GM21367 (cell line): ENCODE data around the gene MICALL1.

Experiments used
- ATAC-seq: cut with Tn5 transposase; IDR thresholded peaks from one replicate; pipeline ENCODE4 v1.9.1; 2021; ENCODE audit not compliant: unreplicated experiment

The MICALL1 gene

GRCh38 chr22:37904572-37905533, 1.2 kb upstream of the MICALL1 start:
- ATAC-seq: no peak

DNA sequence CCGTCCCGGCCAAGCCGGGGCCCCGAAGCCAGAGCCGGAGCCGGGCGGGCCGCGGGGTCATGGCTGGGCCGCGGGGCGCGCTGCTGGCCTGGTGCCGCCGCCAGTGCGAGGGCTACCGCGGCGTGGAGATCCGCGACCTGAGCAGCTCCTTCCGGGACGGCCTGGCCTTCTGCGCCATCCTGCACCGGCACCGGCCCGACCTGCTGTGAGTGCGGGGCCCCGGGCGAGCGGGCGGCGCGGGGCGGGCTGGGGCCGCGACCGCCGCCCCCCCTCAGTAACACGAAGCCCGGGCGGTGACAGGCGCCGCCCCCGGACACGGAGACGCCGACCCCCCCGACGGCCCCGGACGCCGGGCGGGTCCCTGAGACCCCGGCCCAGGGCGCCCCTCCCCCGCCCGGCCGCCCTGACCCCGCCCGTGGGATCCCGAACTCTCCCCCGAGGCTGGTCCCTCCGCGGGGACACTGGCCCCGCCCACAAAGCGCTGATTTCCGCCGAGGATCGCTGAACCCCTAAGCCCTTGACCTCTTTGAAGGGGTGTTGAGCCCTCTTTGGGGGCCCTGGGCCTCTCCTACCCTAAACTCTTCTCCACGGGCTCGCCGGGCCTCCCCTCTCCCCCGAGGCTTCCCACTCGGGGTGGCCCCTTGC, 389 bp downstream of the MICALL1 start:
- ATAC-seq: peak; percentile 22

DNA sequence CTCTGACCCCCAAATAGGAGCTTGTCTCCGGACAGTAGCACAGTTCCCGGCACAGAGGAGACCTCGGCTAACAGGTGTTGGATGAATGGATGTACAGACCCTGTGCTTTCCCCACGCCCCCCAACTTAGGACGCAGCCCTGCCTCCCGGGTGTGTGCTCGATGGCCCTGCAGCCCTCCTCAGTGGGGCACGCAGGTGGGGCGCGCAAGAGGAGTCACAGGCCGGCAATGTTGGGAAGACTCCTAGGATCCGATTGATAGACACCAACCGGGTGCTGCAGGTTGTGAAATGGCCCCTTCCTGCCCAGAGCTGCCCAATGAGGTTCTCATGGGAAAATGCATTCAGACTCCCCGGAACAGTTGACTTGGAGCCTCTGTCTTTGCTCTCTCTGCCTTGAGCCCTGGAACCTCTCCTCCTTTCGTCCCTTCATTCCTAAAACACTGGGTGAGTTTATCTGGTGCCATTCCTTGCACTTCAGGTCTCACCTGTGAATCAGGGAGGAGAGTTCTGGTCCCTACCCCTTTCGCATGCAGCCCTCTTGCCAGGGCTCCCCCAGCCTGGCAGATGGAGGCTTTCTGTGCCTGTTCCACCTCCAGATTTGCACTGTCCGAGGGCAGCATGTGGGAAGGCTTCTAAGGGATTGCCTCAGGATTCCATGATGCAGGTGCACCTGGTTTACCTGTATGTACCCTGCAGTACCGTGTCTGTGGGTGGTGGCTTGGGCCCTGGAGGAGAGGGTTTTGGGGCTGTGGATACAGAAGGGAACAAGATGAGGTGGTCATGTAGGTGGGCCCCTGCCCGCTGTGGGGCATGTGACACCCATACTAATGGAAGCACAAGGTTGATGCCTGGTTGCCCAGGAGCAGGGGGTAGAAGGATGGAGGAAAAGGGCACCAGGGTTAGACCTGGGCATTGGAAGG, 1.2 kb downstream of the MICALL1 start:
- no peak for ATAC-seq

DNA sequence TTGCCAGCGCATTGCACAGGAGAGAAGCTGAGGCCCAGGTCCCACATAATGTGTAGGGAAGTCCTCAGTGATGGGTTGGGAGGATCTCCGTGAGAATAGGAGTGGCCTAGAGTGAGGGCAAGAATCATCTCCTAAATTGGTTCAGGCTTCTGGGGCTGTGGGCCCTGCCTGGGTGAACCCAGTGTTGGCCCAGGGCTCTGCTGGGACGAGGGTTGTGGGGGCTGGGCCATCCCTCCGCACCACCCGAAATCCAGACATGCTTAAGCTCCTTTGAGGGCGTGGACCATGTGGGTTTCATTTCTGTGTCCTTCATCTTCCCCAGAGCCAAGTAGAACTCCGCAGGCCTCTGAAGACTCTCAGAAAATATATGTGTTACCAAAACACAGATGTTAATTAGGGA, 3.7 kb downstream of the MICALL1 start:
- no peak for ATAC-seq

GRCh38 chr22:37910890-37911672, 5.0 kb downstream of the MICALL1 start:
- ATAC-seq: no peak

DNA sequence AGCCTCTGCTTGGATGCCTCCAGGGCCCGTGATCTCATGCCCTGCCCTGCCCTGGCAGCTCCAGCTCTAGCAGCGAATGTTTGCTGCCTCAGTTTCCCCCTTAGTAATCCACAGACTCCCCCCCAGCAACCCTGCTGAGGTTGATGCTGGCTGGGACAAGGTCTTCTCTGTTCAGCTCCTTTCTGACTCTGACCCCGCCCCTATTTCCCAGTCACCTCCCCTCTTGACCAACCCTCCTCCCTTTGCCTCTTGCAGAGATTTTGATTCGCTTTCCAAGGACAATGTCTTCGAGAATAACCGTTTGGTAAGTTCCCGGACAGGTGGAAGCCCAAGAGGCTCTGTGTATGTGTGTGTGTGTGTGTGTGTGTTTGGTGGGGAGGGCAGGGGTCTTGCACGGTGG, 5.6 kb downstream of the MICALL1 start:
- ATAC-seq: no peak

GRCh38 chr22:37912171-37912570, 6.1 kb downstream of the MICALL1 start:
- no peak for ATAC-seq

DNA sequence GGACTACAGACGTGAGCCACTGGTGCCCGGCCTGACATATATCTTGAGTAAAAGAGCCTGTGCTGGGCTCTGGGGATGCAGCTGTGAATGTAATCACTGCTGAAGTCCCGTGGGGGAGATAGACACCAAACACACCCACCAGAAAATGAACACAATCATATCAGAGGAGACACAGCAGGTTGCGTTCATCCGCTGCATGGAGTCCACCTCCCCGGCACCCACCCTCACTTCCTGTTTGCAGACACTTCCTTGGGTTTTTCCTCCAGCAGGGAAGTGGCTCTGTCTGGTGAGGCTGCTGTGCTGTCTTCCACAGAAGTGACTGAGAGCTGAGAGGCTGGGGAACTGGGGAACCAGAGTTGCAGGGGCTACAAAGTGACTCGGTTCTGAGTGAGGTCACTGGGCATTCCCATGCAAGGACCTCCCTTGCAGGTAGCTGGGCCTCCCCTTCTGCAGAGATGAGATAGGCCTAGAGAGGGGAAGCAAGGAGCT, 7.2 kb downstream of the MICALL1 start:
- ATAC-seq: no peak

DNA sequence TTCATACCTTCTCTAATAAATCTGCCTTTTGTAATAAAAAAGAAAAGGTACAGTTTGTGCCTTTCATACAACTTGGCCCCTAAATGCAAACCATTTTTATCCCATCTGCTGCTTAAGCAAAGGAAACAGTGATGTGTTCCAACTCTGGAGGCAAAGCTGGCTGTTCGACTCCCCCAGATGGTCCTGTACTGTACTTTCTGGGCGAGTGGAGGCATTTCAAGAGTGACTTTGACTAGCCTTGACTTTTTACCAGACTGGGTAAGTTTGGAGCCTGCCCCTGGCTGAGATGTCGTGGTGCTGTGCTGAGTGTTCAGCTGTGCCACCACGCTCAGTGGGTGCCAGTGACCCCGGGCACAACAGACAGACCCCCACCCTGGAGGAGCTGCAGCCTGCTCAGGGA, 10.2 kb downstream of the MICALL1 start:
- ATAC-seq: no peak

DNA sequence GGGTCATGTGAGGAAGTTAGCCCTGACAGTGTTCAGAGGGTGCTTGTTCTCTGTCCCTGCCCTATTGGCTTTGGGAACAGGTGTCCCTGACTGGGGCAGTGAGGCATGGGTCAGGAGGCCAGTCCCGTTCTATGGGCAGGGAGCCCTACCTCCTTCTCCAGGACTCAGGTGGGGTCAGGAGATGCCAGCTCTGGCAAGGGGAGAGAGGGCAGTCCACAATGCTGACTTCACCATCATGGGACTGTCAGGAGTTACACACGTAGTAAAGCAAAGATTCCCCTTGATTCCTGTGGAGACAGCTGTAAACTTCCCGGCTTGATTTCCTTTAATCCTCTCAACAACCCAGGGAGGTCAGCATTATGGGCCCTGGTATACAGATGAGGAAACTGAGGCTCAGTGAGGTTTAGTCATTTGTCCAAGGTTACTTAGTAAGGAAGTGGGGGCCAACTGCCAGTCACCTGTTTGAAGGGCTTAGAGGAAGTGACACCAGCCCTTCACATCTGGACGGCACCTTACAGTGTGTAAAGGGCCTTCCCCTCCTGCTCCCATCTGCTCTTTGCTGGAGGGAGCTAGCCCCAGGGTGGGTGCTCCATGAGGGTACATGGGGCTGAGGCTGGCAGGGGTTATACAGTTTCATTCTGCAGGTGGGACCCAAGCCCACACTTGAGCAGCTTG, 11.9 kb downstream of the MICALL1 start:
- no peak for ATAC-seq

DNA sequence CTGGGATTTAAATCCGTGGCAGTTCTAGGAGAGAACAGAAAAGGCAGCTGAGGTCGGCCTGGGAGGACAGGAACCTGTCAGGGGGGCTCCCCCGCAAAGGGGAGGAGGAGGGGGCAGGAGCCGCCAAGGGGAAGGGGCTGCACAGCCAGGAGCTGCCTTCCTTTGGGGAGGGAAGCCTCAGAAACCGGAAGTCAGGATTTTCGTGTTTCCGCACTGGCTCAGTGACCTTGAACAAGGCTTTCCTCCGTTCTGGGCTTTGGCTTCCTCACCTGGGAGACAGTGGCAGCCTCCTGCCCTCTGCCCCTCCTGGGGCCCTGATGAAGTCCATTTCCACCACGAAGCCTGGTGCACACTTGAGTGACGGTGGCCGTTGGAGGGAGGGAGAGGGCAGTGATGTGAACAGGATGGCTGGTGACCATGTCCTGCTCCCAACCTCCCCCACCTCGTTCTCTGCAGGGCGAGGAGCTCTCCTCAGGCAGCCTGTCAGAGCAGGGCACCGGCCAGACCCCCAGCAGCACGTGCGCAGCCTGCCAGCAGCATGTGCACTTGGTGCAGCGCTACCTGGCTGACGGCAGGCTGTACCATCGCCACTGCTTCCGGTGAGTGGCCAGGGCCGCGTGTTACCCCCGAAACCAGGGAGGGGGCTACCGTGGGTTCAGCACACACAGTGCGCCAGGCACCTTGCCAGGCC, 12.6 kb downstream of the MICALL1 start:
- ATAC-seq: no peak

GRCh38 chr22:37920126-37920525, 14.0 kb downstream of the MICALL1 start:
- no peak for ATAC-seq

GRCh38 chr22:37922191-37922590, 16.1 kb downstream of the MICALL1 start:
- no peak for ATAC-seq

DNA sequence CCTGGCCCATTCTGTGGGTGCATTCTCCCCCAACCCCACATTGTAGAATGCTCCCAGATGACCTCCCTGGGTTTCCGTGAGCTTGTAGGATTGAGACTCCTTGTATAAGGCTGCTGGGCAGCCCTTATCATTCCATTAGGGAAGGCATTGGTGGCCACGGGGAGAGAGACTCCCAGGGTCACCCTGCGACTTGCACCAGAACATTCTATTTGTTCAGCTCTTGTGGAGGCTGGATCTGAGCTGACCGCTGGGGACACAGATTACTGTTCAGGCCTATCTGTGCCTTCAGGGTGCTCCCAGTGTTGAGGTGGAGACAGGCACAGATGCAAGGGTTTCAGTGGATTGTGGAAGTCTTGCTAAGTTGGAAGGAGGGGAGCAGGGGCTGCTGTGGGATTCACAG, 17.8 kb downstream of the MICALL1 start:
- no peak for ATAC-seq

GRCh38 chr22:37924386-37925065, 18.4 kb downstream of the MICALL1 start:
- no peak for ATAC-seq

- ATAC-seq: no peak
Observed at GRCh38 chr22:37925330-37925729, 19.2 kb downstream of the MICALL1 start.

DNA sequence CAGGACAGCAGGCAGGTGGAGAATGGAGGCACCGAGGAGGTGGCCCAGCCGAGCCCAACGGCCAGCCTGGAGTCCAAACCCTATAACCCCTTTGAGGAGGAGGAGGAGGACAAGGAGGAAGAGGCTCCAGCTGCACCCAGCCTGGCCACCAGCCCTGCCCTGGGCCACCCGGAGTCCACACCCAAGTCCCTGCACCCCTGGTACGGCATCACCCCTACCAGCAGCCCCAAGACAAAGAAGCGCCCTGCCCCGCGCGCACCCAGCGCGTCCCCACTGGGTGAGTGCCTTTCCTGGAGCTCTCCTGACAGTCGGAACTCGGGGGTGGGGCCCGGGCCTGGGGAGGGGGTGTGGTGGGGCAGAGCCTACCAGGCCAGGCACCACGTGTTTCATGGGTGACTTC, 19.7 kb downstream of the MICALL1 start:
- no peak for ATAC-seq

DNA sequence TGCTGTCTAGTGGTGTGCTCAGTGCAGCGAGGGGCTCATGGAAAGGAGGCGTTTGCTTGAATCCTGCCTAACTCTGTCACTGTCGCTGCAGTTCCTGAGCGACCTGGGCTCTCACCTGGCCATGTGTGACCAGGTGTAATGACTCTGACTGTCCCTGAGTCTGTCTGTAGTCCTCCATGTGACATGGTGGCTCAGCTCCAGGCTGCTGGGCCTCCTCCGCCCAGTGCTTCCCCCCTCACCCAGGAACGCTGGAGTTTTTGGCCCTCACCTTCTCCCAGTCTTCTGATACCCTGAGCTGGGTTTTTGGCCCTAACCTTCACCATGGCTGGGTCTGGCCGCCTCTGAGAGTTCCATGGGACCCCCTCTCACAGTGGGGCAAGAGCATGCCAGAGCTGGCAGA, 20.3 kb downstream of the MICALL1 start:
- no peak for ATAC-seq
